GM12864 (cell line): ENCODE results near the gene MICU1.

Experiments
- DNase-seq: peaks from one replicate; pipeline ENCODE4 v3.0.0-alpha.2; 2011; ENCODE audit warnings: low read depth
- H3K4me3 ChIP-seq: 2 replicates; pipeline ENCODE4 v1.5.1; 2011; ENCODE audit warnings: mild to moderate bottlenecking, low read depth, low read length, control low read depth
- CTCF ChIP-seq: IDR thresholded peaks from 2 replicates; pipeline ENCODE4 v1.5.1; 2011; ENCODE audit warnings: low read depth, mild to moderate bottlenecking, moderate library complexity, low read length, control low read depth, inconsistent platforms; ENCODE audit errors: missing control alignments

The MICU1 gene

GRCh38 chr10:72419241-72419640, 206.6 kb downstream of the MICU1 start:
- H3K4me3 ChIP-seq: no peak overlapping the region
- TF ChIP-seq CTCF: no peak
- DNase-seq: no peak

GRCh38 chr10:72418679-72419078, 207.2 kb downstream of the MICU1 start:
- DNase-seq: no peak
- no peak for TF ChIP-seq CTCF
- no peak overlapping the region for H3K4me3 ChIP-seq

- no peak overlapping the region for H3K4me3 ChIP-seq
- DNase-seq: no peak
- TF ChIP-seq CTCF: no peak
Measured at GRCh38 chr10:72417971-72418370, 207.9 kb downstream of the MICU1 start.

GRCh38 chr10:72416661-72417060, 209.2 kb downstream of the MICU1 start:
- no peak for DNase-seq
- no peak for TF ChIP-seq CTCF
- no peak overlapping the region for H3K4me3 ChIP-seq

GRCh38 chr10:72414642-72415041, 211.2 kb downstream of the MICU1 start:
- DNase-seq: no peak
- no peak for TF ChIP-seq CTCF
- H3K4me3 ChIP-seq: no peak overlapping the region

- TF ChIP-seq CTCF: no peak
- DNase-seq: no peak
- no peak overlapping the region for H3K4me3 ChIP-seq
Measured at GRCh38 chr10:72409167-72409566, 216.7 kb downstream of the MICU1 start.

GRCh38 chr10:72407927-72408600, 217.8 kb downstream of the MICU1 start:
- no peak for DNase-seq
- no peak for TF ChIP-seq CTCF
- H3K4me3 ChIP-seq: no peak overlapping the region
